D721Med (cell line): ENCODE data around the gene PTPRF.

Experiments
- DNase-seq: peaks from one replicate; pipeline ENCODE4 v3.0.0; 2011; ENCODE audit warnings: low spot score; ENCODE audit not compliant: insufficient read length
- FAIRE-seq: peaks from 2 replicates; lab custom pipeline; 2011; peaks lifted over from hg19 to GRCh38; lab: Jason Lieb, UNC
- TF ChIP-seq, protein P1 (sequence below): IDR thresholded peaks from 2 replicates; pipeline ENCODE4 v1.5.1; 2012; ENCODE audit warnings: mild to moderate bottlenecking, control low read depth; ENCODE audit not compliant: insufficient read depth; ENCODE audit errors: missing control alignments

PTPRF gene

DNA sequence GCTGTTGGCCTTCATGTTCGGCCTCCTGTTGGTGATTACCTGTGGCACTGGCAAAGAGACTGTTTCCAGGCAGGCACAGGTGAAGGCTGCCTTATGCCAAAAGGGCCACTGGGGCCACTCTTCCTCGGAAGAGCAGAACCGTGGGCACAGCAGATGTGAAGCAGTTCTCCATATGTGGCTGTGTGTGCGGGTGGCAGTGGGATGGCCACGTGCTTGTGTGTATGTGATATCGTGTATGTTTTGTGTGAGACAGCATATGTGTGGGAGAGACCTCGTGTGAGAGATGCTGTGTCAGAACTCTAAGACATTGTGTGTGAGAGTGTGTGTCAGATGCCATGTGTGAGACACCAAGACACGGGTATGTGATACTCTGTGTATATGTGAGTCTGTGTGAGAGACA lies 65.9 kb downstream of the PTPRF start:
- TF ChIP-seq, protein P1, sequence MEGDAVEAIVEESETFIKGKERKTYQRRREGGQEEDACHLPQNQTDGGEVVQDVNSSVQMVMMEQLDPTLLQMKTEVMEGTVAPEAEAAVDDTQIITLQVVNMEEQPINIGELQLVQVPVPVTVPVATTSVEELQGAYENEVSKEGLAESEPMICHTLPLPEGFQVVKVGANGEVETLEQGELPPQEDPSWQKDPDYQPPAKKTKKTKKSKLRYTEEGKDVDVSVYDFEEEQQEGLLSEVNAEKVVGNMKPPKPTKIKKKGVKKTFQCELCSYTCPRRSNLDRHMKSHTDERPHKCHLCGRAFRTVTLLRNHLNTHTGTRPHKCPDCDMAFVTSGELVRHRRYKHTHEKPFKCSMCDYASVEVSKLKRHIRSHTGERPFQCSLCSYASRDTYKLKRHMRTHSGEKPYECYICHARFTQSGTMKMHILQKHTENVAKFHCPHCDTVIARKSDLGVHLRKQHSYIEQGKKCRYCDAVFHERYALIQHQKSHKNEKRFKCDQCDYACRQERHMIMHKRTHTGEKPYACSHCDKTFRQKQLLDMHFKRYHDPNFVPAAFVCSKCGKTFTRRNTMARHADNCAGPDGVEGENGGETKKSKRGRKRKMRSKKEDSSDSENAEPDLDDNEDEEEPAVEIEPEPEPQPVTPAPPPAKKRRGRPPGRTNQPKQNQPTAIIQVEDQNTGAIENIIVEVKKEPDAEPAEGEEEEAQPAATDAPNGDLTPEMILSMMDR, result no peak
- DNase-seq (no peak), FAIRE-seq (no peak)

DNA sequence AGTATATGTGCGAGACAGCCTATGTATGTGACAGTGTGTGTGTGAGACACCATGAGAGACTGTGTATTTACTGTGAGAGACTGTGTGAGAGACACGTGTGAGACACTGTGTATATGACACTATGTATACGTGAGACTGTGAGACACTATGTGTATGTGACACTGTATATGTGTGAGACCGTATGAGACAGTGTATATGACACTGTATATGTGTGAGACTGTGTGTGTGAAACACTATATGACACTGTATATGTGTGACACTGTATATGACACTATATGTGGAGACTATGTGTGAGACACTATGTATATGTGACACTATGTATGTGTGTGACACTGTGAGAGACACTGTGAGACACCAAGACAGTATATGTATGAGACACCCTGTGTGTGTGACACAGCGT lies 66.3 kb downstream of the PTPRF start:
- FAIRE-seq (no peak), DNase-seq (no peak)
- TF ChIP-seq, protein P1, result no peak

DNA sequence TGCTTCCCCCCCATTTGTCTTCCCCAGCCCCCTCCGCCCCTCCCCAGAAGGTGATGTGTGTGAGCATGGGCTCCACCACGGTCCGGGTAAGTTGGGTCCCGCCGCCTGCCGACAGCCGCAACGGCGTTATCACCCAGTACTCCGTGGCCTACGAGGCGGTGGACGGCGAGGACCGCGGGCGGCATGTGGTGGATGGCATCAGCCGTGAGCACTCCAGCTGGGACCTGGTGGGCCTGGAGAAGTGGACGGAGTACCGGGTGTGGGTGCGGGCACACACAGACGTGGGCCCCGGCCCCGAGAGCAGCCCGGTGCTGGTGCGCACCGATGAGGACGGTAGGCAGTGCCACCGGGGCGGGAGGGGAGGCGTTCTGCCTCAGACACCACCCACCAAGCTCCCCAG lies 67.0 kb downstream of the PTPRF start:
- FAIRE-seq (no peak), DNase-seq (no peak)

DNA sequence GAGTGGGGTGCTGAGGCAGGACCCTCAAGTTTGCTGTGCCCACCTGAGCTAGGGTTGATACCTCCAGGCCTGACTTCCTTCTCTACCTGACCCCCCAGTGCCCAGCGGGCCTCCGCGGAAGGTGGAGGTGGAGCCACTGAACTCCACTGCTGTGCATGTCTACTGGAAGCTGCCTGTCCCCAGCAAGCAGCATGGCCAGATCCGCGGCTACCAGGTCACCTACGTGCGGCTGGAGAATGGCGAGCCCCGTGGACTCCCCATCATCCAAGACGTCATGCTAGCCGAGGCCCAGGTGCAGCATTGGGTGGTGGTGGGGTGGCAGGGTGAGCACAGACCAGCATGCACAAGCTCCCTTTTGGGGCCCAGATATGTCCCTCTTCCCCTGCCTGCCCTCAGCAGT lies 67.9 kb downstream of the PTPRF start:
- TF ChIP-seq, protein P1, result no peak
- DNase-seq, result no peak
- no peak for FAIRE-seq

More for the DNA sequence above, 67.0 kb downstream of the PTPRF start:
- TF ChIP-seq, protein P1, result no peak

DNA sequence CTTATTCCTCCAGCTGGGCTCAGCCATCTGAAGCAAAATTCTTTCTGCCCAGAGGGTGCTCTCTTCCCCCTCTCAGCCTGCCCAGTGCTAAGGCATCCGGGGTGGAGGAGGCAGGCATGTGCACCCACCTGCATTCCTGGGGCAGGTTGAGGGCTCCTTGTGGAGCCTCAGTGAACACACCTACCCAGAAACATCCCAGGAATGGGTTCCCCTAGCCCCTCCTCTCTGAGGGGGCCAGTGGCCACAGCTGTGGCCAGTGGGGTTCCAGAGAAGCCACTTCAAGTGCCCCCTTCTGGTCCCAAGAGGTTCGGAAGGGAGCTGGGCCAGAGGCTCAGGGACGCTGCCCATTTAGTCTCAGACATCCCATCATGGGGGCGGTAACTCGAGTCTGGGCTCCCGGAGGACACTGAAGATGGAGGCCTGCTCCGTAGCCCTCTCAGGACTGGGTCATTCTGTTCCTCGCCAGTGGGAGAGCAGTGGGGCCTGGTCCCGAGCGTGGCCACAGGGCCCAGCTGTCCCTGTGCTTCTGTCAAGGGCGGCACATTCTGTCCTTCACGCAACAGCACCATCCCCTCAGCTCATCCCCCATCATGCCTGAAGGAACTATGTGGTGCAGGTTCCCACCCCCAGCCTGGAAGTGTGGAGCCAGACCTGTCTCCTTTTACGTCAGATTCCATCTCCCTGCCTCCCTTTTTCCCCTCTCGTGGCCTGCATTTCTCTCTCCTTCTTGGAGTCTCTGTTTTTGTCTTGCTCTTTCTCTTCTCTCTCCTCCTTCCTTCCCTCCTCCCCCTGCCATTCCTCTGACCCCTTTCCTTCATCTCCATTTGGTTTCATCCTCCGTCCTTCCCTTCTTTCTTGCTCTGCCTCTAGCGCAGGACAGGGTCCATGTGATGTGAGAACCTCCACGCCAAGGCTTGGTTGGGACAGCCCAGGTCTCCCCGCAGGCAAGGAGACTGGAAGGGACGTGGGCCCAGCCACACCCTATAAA lies 69.6 kb downstream of the PTPRF start:
- FAIRE-seq (no peak), DNase-seq (no peak)
- TF ChIP-seq, protein P1, result no peak

DNA sequence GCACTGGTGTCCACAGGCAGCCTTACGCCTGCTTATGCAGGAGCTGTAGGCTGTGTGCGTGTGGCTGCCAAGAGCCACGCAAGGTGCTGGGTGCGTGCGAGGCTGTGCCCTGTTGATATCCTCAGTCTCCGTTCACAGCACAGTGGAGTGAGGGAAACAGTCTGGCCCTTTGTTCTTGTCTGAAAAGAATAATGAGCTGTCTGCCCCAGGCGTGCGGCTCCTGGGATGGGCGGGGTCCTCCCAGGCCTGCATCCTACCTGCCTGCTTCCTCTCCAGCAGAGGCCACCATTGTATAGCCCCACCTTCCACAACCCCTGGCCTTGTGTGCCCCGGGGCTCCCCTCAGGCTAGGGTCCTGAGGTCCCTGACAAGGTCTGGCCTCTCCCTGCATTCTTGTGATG lies 72.3 kb downstream of the PTPRF start:
- FAIRE-seq (no peak), DNase-seq (no peak)
- TF ChIP-seq, protein P1, result no peak

DNA sequence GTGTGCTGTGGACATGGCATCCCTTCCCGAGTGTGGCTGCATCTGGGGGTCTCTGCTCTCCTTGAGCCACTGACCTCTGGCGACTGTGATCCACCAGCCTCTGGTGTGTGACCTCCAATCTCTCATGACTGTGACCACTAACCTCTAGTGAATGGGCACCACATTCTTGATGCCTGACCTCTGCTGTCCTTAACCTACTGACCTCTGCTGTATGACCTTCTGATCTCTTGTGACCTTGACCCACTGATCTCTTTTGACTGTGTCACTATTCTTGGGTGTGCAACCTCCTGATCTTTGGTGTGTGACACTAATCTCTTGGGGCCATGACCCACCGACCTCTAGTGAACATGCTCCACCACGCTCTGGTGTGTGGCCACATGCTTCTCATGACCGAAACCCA lies 73.5 kb downstream of the PTPRF start:
- FAIRE-seq (no peak), DNase-seq (no peak)
- TF ChIP-seq, protein P1, result no peak
